H1 (cell line): ENCODE data around the gene ATAD5. TPM values are rescaled to one million over a fixed set of nuclear protein-coding genes. Genes with fewer than 3 reads are reported as not detected.

Source experiments
- CTCF ChIA-PET: fragments of 300-600 bp; sonication (Branson Sonifier 250); formaldehyde crosslinking; loops from one replicate; lab custom pipeline; 2021; ENCODE audit not compliant: partially characterized antibody; lab: Charles Lee
- POLR2A ChIA-PET: fragments of 300-600 bp; sonication (Branson Sonifier 250); formaldehyde crosslinking; loops from one replicate; lab custom pipeline; 2021; ENCODE audit warnings: inconsistent platforms; ENCODE audit not compliant: partially characterized antibody; lab: Charles Lee
- DNase-seq, 2 experiments: peaks; one replicate each; pipeline versions ENCODE4 v3.0.0 to v3.0.0-alpha.2; 2010 to 2022; ENCODE audit warnings: low spot score in 2 of 2, low read depth in 1 of 2, mixed read lengths in 1 of 2
- FAIRE-seq: peaks from 2 replicates; lab custom pipeline; 2011; peaks lifted over from hg19 to GRCh38; lab: Jason Lieb, UNC
- H2AFZ ChIP-seq: 2 replicates; pipeline ENCODE4 v1.8.1; 2012; ENCODE audit warnings: low read length, inconsistent platforms
- H2AK5ac ChIP-seq: 2 replicates; pipeline ENCODE4 v1.6.1; 2013; ENCODE audit warnings: low read depth, low read length
- H2BK120ac ChIP-seq: replicated peaks from 2 replicates; pipeline ENCODE3; 2013; ENCODE audit warnings: low read depth, low read length, inconsistent platforms
- H2BK12ac ChIP-seq: 2 replicates; pipeline ENCODE4 v1.6.1; 2013; ENCODE audit warnings: low read depth, low read length
- H2BK15ac ChIP-seq: 2 replicates; pipeline ENCODE4 v1.6.1; 2013; ENCODE audit warnings: low read length
- H2BK20ac ChIP-seq: 2 replicates; pipeline ENCODE4 v1.6.1; 2013; ENCODE audit warnings: low read length
- H2BK5ac ChIP-seq: 2 replicates; pipeline ENCODE4 v1.6.1; 2013; ENCODE audit warnings: low read depth, low read length
- H3K14ac ChIP-seq: 2 replicates; pipeline ENCODE4 v1.6.1; 2013; ENCODE audit warnings: inconsistent platforms; ENCODE audit not compliant: insufficient read length
- H3K18ac ChIP-seq: 2 replicates; pipeline ENCODE4 v1.6.1; 2013; ENCODE audit warnings: low read length; ENCODE audit errors: extremely low read depth
- H3K23ac ChIP-seq: 2 replicates; pipeline ENCODE4 v1.6.1; 2013; ENCODE audit warnings: inconsistent platforms; ENCODE audit not compliant: insufficient read length
- H3K23me2 ChIP-seq: 2 replicates; pipeline ENCODE4 v1.6.1; 2013; ENCODE audit warnings: low read depth, low read length
- H3K27ac ChIP-seq: 2 replicates; pipeline ENCODE4 v1.6.1; 2011; ENCODE audit warnings: low read depth, low read length, inconsistent platforms
- H3K27me3 ChIP-seq, 4 experiments: replicated peaks in 1 of 4; 1 replicate in 1 of 4; 2 replicates in 3 of 4; pipeline versions ENCODE4 v1.6.1 to v1.8.1; 2011 to 2013; ENCODE audit warnings: low read length in 3 of 4, mild to moderate bottlenecking in 3 of 4, inconsistent platforms in 2 of 4, mixed read lengths in 2 of 4, moderate library complexity in 1 of 4; ENCODE audit not compliant: control insufficient read depth in 3 of 4, insufficient read depth in 3 of 4; ENCODE audit errors: extremely low read depth in 1 of 4
- H3K36me3 ChIP-seq, 4 experiments: 2 replicates each; pipeline versions ENCODE4 v1.6.1 to v1.8.1; 2011 to 2013; ENCODE audit warnings: mild to moderate bottlenecking in 4 of 4, low read length in 3 of 4, moderate library complexity in 2 of 4, control low read depth in 1 of 4, inconsistent platforms in 1 of 4; ENCODE audit not compliant: insufficient read depth in 4 of 4, control insufficient read depth in 2 of 4
- H3K4ac ChIP-seq: replicated peaks from 2 replicates; pipeline ENCODE3; 2013; ENCODE audit warnings: low read length, low read depth, mixed read lengths, inconsistent platforms; ENCODE audit not compliant: insufficient read length
- H3K4me1 ChIP-seq, 4 experiments: replicated peaks in 1 of 4; 1 replicate in 1 of 4; 2 replicates in 3 of 4; pipeline versions ENCODE4 v1.6.1 to v1.8.1; 2011 to 2013; ENCODE audit warnings: low read length in 3 of 4, inconsistent platforms in 2 of 4, mixed read lengths in 1 of 4; ENCODE audit not compliant: insufficient read depth in 4 of 4, control insufficient read depth in 3 of 4
- H3K4me2 ChIP-seq, 2 experiments: 2 replicates each; pipeline versions ENCODE4 v1.6.1 to v1.8.1; 2011 to 2013; ENCODE audit warnings: low read depth in 2 of 2, low read length in 2 of 2, control low read depth in 1 of 2, inconsistent platforms in 1 of 2, mild to moderate bottlenecking in 1 of 2; ENCODE audit not compliant: insufficient read depth in 1 of 2
- H3K4me3 ChIP-seq, 4 experiments: fragments of 200-600, 300-600 bp in 1 of 4; sonication (generic), shearing (Covaris generic), sonication (Bioruptor Twin) in 1 of 4; 2 replicates each; pipeline versions ENCODE4 v1.5.1 to v1.8.1; 2011 to 2016; ENCODE audit warnings: low read length in 4 of 4, low read depth in 3 of 4, control low read depth in 2 of 4, inconsistent platforms in 2 of 4, mild to moderate bottlenecking in 2 of 4, mixed read lengths in 1 of 4, moderate library complexity in 1 of 4; ENCODE audit not compliant: insufficient read depth in 2 of 4; ENCODE audit errors: extremely low read depth in 1 of 4
- H3K56ac ChIP-seq: replicated peaks from 2 replicates; pipeline ENCODE3; 2013; ENCODE audit warnings: low read depth, mild to moderate bottlenecking, mixed read lengths, low read length, inconsistent platforms; ENCODE audit not compliant: insufficient read length
- H3K79me1 ChIP-seq: 2 replicates; pipeline ENCODE4 v1.6.1; 2013; ENCODE audit warnings: low read depth, low read length, control low read depth
- H3K79me2 ChIP-seq, 2 experiments: 2 replicates each; pipeline versions ENCODE4 v1.6.1 to v1.8.1; 2012 to 2013; ENCODE audit warnings: low read length in 2 of 2, mild to moderate bottlenecking in 2 of 2, inconsistent platforms in 1 of 2; ENCODE audit not compliant: insufficient read depth in 2 of 2, control insufficient read depth in 1 of 2
- H3K9ac ChIP-seq, 4 experiments: replicated peaks in 1 of 4; 1 replicate in 1 of 4; 2 replicates in 3 of 4; pipeline versions ENCODE4 v1.6.1 to v1.8.1; 2011 to 2013; ENCODE audit warnings: low read depth in 3 of 4, low read length in 3 of 4, control low read depth in 2 of 4, mild to moderate bottlenecking in 2 of 4, moderate library complexity in 2 of 4, inconsistent platforms in 1 of 4; ENCODE audit errors: extremely low read depth in 1 of 4
- H3K9me3 ChIP-seq, 2 experiments: 2 replicates each; pipeline versions ENCODE4 v1.6.1 to v1.8.1; 2012 to 2013; ENCODE audit warnings: mild to moderate bottlenecking in 2 of 2, moderate library complexity in 2 of 2, control low read depth in 1 of 2, inconsistent platforms in 1 of 2, low read depth in 1 of 2, low read length in 1 of 2, mixed read lengths in 1 of 2; ENCODE audit not compliant: insufficient read depth in 2 of 2
- H4K20me1 ChIP-seq, 2 experiments: replicated peaks in 1 of 2; 2 replicates each; pipeline versions ENCODE3 to v1.8.1; 2011 to 2013; ENCODE audit warnings: inconsistent platforms in 2 of 2, low read length in 2 of 2, mild to moderate bottlenecking in 1 of 2; ENCODE audit not compliant: insufficient read depth in 2 of 2, control insufficient read depth in 1 of 2
- H4K5ac ChIP-seq: 2 replicates; pipeline ENCODE4 v1.6.1; 2013; ENCODE audit warnings: low read length, low read depth, mixed read lengths, inconsistent platforms; ENCODE audit not compliant: insufficient read length
- H4K8ac ChIP-seq: 2 replicates; pipeline ENCODE4 v1.8.0; 2013; ENCODE audit warnings: mild to moderate bottlenecking, moderate library complexity, low read length, inconsistent platforms; ENCODE audit not compliant: insufficient read depth; ENCODE audit errors: extremely low read depth
- H4K91ac ChIP-seq: replicated peaks from 2 replicates; pipeline ENCODE3; 2013; ENCODE audit warnings: low read length, mixed read lengths, inconsistent platforms; ENCODE audit not compliant: insufficient read length
- BACH1 ChIP-seq: IDR thresholded peaks from 2 replicates; pipeline ENCODE4 v1.6.1; 2012; ENCODE audit warnings: low read length, improper control_type of control experiment
- CEBPB ChIP-seq: IDR thresholded peaks from 2 replicates; pipeline ENCODE4 v1.6.1; 2012; ENCODE audit warnings: low read depth, low read length
- CHD2 ChIP-seq: IDR thresholded peaks from 2 replicates; pipeline ENCODE4 v1.6.1; 2012; ENCODE audit warnings: low read length, improper control_type of control experiment
- CREB1 ChIP-seq: IDR thresholded peaks from 2 replicates; pipeline ENCODE4 v1.6.1; 2012; ENCODE audit warnings: inconsistent platforms
- EP300 ChIP-seq, 2 experiments: IDR thresholded peaks; 1 replicate in 1 of 2; 2 replicates in 1 of 2; pipeline ENCODE4 v1.6.1; 2011 to 2012; ENCODE audit warnings: low read depth in 2 of 2, low read length in 2 of 2, mild to moderate bottlenecking in 2 of 2, borderline replicate concordance in 1 of 2, inconsistent platforms in 1 of 2, moderate library complexity in 1 of 2
- EZH2 ChIP-seq: fragments of 200-600 bp; sonication (generic); IDR thresholded peaks from 2 replicates; pipeline ENCODE4 v1.7.1; 2012; ENCODE audit warnings: low read depth, mild to moderate bottlenecking, moderate library complexity, low read length, inconsistent platforms; ENCODE audit not compliant: severe bottlenecking
- NRF1 ChIP-seq: IDR thresholded peaks from 2 replicates; pipeline ENCODE4 v1.6.1; 2011; ENCODE audit warnings: mild to moderate bottlenecking, low read depth, low read length, improper control_type of control experiment
- POLR2A ChIP-seq, 2 experiments: IDR thresholded peaks; 1 replicate in 1 of 2; 2 replicates in 1 of 2; pipeline ENCODE4 v1.6.1; 2011; ENCODE audit warnings: low read depth in 2 of 2, low read length in 2 of 2, mild to moderate bottlenecking in 2 of 2; ENCODE audit errors: control extremely low read depth in 1 of 2
- POLR2AphosphoS5 ChIP-seq: IDR thresholded peaks from 2 replicates; pipeline ENCODE4 v1.6.1; 2011; ENCODE audit warnings: low read depth, low read length
- SP2 ChIP-seq: IDR thresholded peaks from 2 replicates; pipeline ENCODE4 v1.6.1; 2012; ENCODE audit warnings: mild to moderate bottlenecking, low read length, inconsistent platforms
- TBP ChIP-seq: IDR thresholded peaks from 2 replicates; pipeline ENCODE4 v1.6.1; 2011; ENCODE audit warnings: low read depth, low read length, improper control_type of control experiment
- YY1 ChIP-seq: IDR thresholded peaks from 2 replicates; pipeline ENCODE4 v1.6.1; 2011; ENCODE audit warnings: low read depth, mild to moderate bottlenecking, low read length
- WGBS, 2 experiments: shearing (Covaris generic) in 1 of 2; methylation state at CpG; one replicate each; pipeline versions ENCODE4 v1.1.6 to v1.1.7; 2013 to 2015; ENCODE audit warnings: low lambda C conversion rate in 2 of 2, mixed read lengths in 2 of 2, inconsistent platforms in 1 of 2, low coverage in 1 of 2, missing lambda C conversion rate in 1 of 2; ENCODE audit not compliant: insufficient replicate concordance in 2 of 2, insufficient coverage in 1 of 2, insufficient read length in 1 of 2; ENCODE audit errors: extremely low coverage in 1 of 2, missing lambda C conversion rate in 1 of 2; 5-methylcytosine and 5-hydroxymethylcytosine counted together
- polyA plus RNA-seq, 7 experiments: library from polyadenylated mRNA; depleted of rRNA in 3 of 7; stranded (reverse) in 5 of 7; unstranded in 2 of 7; fragments of >200 nt in 5 of 7; fragments of 200-250 nt in 2 of 7; gene quantifications; 1 replicate in 5 of 7; 2 replicates in 1 of 7; 4 replicates in 1 of 7; pipeline versions ENCODE4 v1.2.1 to v1.2.3, GENCODE V29; 2011 to 2013; ENCODE audit warnings: missing spikeins in 2 of 7, mixed read lengths in 2 of 7
- total RNA-seq: library from RNA; stranded (reverse); fragmentation: NEBNext Ultra II Directional; extraction: Animal tissue kit (Norgen Biotek cat#: 25700); gene quantifications from 2 replicates; pipeline ENCODE4 v1.2.1, GENCODE V29; 2021

Gene ATAD5
- total and polyA plus RNA-seq, 2 of the 8 experiments (the other 6 are each of a cell fraction or from before 2014, with no cell fraction given), result 3.5 to 30.0 TPM

DNA sequence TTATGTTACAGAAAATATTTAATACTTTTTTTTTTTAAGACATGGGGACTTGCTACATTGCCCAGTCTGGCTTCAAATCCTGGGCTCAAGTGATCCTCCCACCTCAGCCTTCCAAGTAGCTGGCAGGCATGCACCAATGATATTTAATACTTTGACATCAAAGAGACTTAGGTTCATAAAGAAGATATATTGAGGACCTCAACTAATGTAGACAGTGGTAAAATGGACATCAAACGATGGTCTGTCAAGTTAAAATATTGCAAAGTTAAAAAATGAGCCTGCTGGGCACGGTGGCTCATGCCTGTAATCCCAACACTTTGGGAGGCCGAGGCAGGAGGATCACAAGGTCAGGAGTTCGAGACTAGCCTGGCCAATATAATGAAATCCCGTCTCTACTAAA, 65.5 kb downstream of the ATAD5 start:
- H3K79me2 ChIP-seq, result no peaks in the 10 kb centered on the region
- no peak overlapping the region for H3K18ac ChIP-seq
- no peak overlapping the region for H3K23ac ChIP-seq
- 93% methylated on average over 5 of the region's 5 CpGs; no CpG with 5 or more reads in 1 of the 2 experiments for WGBS, 2 experiments
- H2AFZ ChIP-seq, result no peak overlapping the region
- H3K4me1 ChIP-seq, result no peaks in the 10 kb centered on the region
- no peaks in the 10 kb centered on the region for H3K23me2 ChIP-seq
- peaks cover 3 to 58% (median 11%) of the 10 kb centered on the region in 4 experiments; a peak in 6 of 8 replicates for H3K36me3 ChIP-seq
- no peak overlapping the region for H4K91ac ChIP-seq
- H2BK12ac ChIP-seq, result no peak overlapping the region
- no peaks in the 10 kb centered on the region for H3K79me1 ChIP-seq
- H3K9ac ChIP-seq, result no peak overlapping the region
- ChIA-PET CTCF (no interaction called here), POLR2A (interaction anchor here (0.6 to 1.6 kb wide), 2 partner anchors 18 to 25 kb away, joined by 3 to 4 read pairs; no protein-coding TSS in a partner anchor)
- TF ChIP-seq POLR2AphosphoS5 (no peak), TBP (no peak), EP300 (IDR thresholded peaks at IDR 0.05; ENCODE audit: borderline replicate concordance in 1 of 2, low read depth in 2 of 2, low read length in 2 of 2) (no peak), POLR2A (IDR thresholded peaks at IDR 0.05; ENCODE audit: control extremely low read depth in 1 of 2, low read depth in 2 of 2, low read length in 2 of 2) (no peak), BACH1 (no peak), EZH2 (no peak), NRF1 (no peak), CREB1 (no peak), CHD2 (no peak), SP2 (no peak), CEBPB (no peak), YY1 (no peak)
- H3K4me3 ChIP-seq, result no peak overlapping the region
- no peak overlapping the region for H2BK120ac ChIP-seq
- DNase-seq (no peak), FAIRE-seq (no peak)
- no peak overlapping the region for H3K4me2 ChIP-seq
- no peak overlapping the region for H2BK5ac ChIP-seq
- no peak overlapping the region for H2BK20ac ChIP-seq
- no peak overlapping the region for H2AK5ac ChIP-seq
- H4K8ac ChIP-seq, result no peak overlapping the region
- H3K9me3 ChIP-seq, result no peaks in the 10 kb centered on the region
- H3K14ac ChIP-seq, result no peak overlapping the region
- no peak overlapping the region for H2BK15ac ChIP-seq
- H4K20me1 ChIP-seq, result no peaks in the 10 kb centered on the region
- H3K56ac ChIP-seq, result no peak overlapping the region
- H3K27ac ChIP-seq, result no peak overlapping the region
- no peak overlapping the region for H4K5ac ChIP-seq
- H3K27me3 ChIP-seq, result no peaks in the 10 kb centered on the region
- H3K4ac ChIP-seq, result no peak overlapping the region
